Measurements from ENCODE around the gene FAM234B. TPM values are rescaled to one million over a fixed set of nuclear protein-coding genes. Genes with fewer than 3 reads are reported as not detected.

Gene FAM234B
- total and polyA plus RNA-seq, 2 donors (not counting 1 experiment from before 2014, with no cell fraction given): 2.6 to 8.2 TPM

GRCh38 chr12:13011098-13011497 lies 33.1 kb upstream of the FAM234B start:
- no peak overlapping the region for H3K4me2 ChIP-seq (replicated peaks; ENCODE audit: low read depth, low read length, poor library complexity, severe bottlenecking)
- H2AFZ ChIP-seq (ENCODE audit: insufficient read depth, low read depth, low read length, poor library complexity, severe bottlenecking): no peak overlapping the region
- H3K4me1 ChIP-seq (ENCODE audit: control insufficient read depth in 2 of 2, insufficient read depth in 2 of 2, low read length in 2 of 2): no peaks in the 10 kb centered on the region
- H4K20me1 ChIP-seq (ENCODE audit: control insufficient read depth, insufficient read depth, low read length, poor library complexity, severe bottlenecking): no peaks in the 10 kb centered on the region
- Mint-ChIP-seq H3K4me3 (no peak overlapping the region), H3K9me3 (ENCODE audit: insufficient read depth) (no peaks in the 10 kb centered on the region), H3K27me3 (peaks cover 17% of the 10 kb centered on the region), H3K4me1 (no peaks in the 10 kb centered on the region), H3K27ac (no peak overlapping the region)
- H3K36me3 ChIP-seq (replicated peaks in 1 of 2; ENCODE audit: control extremely low read depth in 1 of 2, control insufficient read depth in 1 of 2, extremely low read depth in 1 of 2, insufficient read depth in 2 of 2, low read length in 1 of 2): no peaks in the 10 kb centered on the region
- H3K79me2 ChIP-seq (ENCODE audit: control insufficient read depth, insufficient read depth, low read length): no peaks in the 10 kb centered on the region
- POLR2A ChIA-PET: no interaction called here
- intact Hi-C loops (cut with micrococcal nuclease): no loop called here
- DNase-seq (no peak), ATAC-seq (ENCODE audit: low read depth) (no peak)
- TF ChIP-seq, protein P1, sequence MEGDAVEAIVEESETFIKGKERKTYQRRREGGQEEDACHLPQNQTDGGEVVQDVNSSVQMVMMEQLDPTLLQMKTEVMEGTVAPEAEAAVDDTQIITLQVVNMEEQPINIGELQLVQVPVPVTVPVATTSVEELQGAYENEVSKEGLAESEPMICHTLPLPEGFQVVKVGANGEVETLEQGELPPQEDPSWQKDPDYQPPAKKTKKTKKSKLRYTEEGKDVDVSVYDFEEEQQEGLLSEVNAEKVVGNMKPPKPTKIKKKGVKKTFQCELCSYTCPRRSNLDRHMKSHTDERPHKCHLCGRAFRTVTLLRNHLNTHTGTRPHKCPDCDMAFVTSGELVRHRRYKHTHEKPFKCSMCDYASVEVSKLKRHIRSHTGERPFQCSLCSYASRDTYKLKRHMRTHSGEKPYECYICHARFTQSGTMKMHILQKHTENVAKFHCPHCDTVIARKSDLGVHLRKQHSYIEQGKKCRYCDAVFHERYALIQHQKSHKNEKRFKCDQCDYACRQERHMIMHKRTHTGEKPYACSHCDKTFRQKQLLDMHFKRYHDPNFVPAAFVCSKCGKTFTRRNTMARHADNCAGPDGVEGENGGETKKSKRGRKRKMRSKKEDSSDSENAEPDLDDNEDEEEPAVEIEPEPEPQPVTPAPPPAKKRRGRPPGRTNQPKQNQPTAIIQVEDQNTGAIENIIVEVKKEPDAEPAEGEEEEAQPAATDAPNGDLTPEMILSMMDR (IDR thresholded peaks at IDR 0.05): no peak
- TF ChIP-seq EZH2 (IDR thresholded peaks at IDR 0.05; ENCODE audit: borderline replicate concordance, insufficient read depth, low read depth, low read length, poor library complexity, severe bottlenecking): no peak
- H3K27me3 ChIP-seq (replicated peaks in 1 of 4; ENCODE audit: control extremely low read depth in 1 of 4, control insufficient read depth in 3 of 4, insufficient read depth in 4 of 4, low read length in 3 of 4): peaks cover 0 to 3% (median 0%) of the 10 kb centered on the region in 4 experiments
- H3K4me3 ChIP-seq (ENCODE audit: control extremely low read depth in 1 of 5, extremely low read depth in 1 of 5, insufficient read depth in 1 of 5, low read depth in 2 of 5, low read length in 4 of 5): no peak overlapping the region
- H3K27ac ChIP-seq (ENCODE audit: low read length in 2 of 2): no peak overlapping the region
- 100% methylated on average over 3 of the region's 6 CpGs for WGBS (ENCODE audit: insufficient coverage)
- no peaks in the 10 kb centered on the region for H3K9me3 ChIP-seq (ENCODE audit: control extremely low read depth in 1 of 3, control insufficient read depth in 2 of 3, insufficient read depth in 1 of 3, low read length in 2 of 3)
- H3K9ac ChIP-seq (ENCODE audit: low read length): no peak overlapping the region
- CTCF ChIA-PET: no interaction called here

- Mint-ChIP-seq H3K4me1 (peaks cover 3% of the 10 kb centered on the region), H3K27ac (no peak overlapping the region), H3K4me3 (no peak overlapping the region), H3K9me3 (ENCODE audit: insufficient read depth) (no peaks in the 10 kb centered on the region), H3K27me3 (peaks cover 44% of the 10 kb centered on the region)
- H3K4me2 ChIP-seq (replicated peaks; ENCODE audit: low read depth, low read length, poor library complexity, severe bottlenecking): no peak overlapping the region
- ATAC-seq (ENCODE audit: low read depth) (no peak), DNase-seq (no peak)
- H3K36me3 ChIP-seq (replicated peaks in 1 of 2; ENCODE audit: control extremely low read depth in 1 of 2, control insufficient read depth in 1 of 2, extremely low read depth in 1 of 2, insufficient read depth in 2 of 2, low read length in 1 of 2): no peaks in the 10 kb centered on the region
- H3K9me3 ChIP-seq (ENCODE audit: control extremely low read depth in 1 of 3, control insufficient read depth in 2 of 3, insufficient read depth in 1 of 3, low read length in 2 of 3): no peaks in the 10 kb centered on the region
- no peak overlapping the region for H3K4me3 ChIP-seq (ENCODE audit: control extremely low read depth in 1 of 5, extremely low read depth in 1 of 5, insufficient read depth in 1 of 5, low read depth in 2 of 5, low read length in 4 of 5)
- H4K20me1 ChIP-seq (ENCODE audit: control insufficient read depth, insufficient read depth, low read length, poor library complexity, severe bottlenecking): no peaks in the 10 kb centered on the region
- intact Hi-C loops (cut with micrococcal nuclease): no loop called here
- H2AFZ ChIP-seq (ENCODE audit: insufficient read depth, low read depth, low read length, poor library complexity, severe bottlenecking): no peak overlapping the region
- WGBS (ENCODE audit: insufficient coverage): 100% methylated on average over 1 of the region's 6 CpGs
- no peaks in the 10 kb centered on the region for H3K79me2 ChIP-seq (ENCODE audit: control insufficient read depth, insufficient read depth, low read length)
- POLR2A ChIA-PET: no interaction called here
- H3K27me3 ChIP-seq (replicated peaks in 1 of 4; ENCODE audit: control extremely low read depth in 1 of 4, control insufficient read depth in 3 of 4, insufficient read depth in 4 of 4, low read length in 3 of 4): no peaks in the 10 kb centered on the region
- TF ChIP-seq EZH2 (IDR thresholded peaks at IDR 0.05; ENCODE audit: borderline replicate concordance, insufficient read depth, low read depth, low read length, poor library complexity, severe bottlenecking): no peak
- no peak overlapping the region for H3K9ac ChIP-seq (ENCODE audit: low read length)
- CTCF ChIA-PET: interaction anchor here (1.4 to 4.1 kb wide), 5 partner anchors 21 to 212 kb away, joined by 3 to 60 read pairs (median 12); partner anchors contain the start of gene FAM234B
- H3K4me1 ChIP-seq (ENCODE audit: control insufficient read depth in 2 of 2, insufficient read depth in 2 of 2, low read length in 2 of 2): no peaks in the 10 kb centered on the region
- H3K27ac ChIP-seq (ENCODE audit: low read length in 2 of 2): no peak overlapping the region
Measured at GRCh38 chr12:13022851-13023271, 21.3 kb upstream of the FAM234B start.
